ENCODE measurements around the gene IQCC. TPM values are rescaled to one million over a fixed set of nuclear protein-coding genes. Genes with fewer than 3 reads are reported as not detected.
A peak's percentile ranks its signal among the peaks of the same experiment; 100 is the strongest.

Gene IQCC
- total and polyA plus RNA-seq, 2 donors (not counting 1 experiment from before 2014, with no cell fraction given): 2.0 to 2.3 TPM

GRCh38 chr1:32220746-32221580 lies 15.5 kb downstream of the IQCC start:
- Histone ChIP-seq H3K36me3 (ENCODE audit: control insufficient read depth, insufficient read depth, low read length) (peaks cover 18% of the 10 kb centered on the region), H2AFZ (ENCODE audit: low read length) (no peak overlapping the region), H4K20me1 (ENCODE audit: control insufficient read depth, extremely low read depth, insufficient read depth, low read length) (no peaks in the 10 kb centered on the region), H3K9me3 (ENCODE audit: control insufficient read depth, insufficient read depth, low read depth, low read length) (no peaks in the 10 kb centered on the region), H3K79me2 (ENCODE audit: control insufficient read depth, insufficient read depth, low read length) (peaks cover 32% of the 10 kb centered on the region), H3K4me1 (ENCODE audit: control insufficient read depth, extremely low read depth, insufficient read depth, low read length) (peaks cover 20% of the 10 kb centered on the region), H3K27ac (ENCODE audit: insufficient read depth, low read length) (peak overlapping the region; percentile 100), H3K27me3 (ENCODE audit: control insufficient read depth, insufficient read depth, low read length) (no peaks in the 10 kb centered on the region), H3K4me2 (ENCODE audit: extremely low read depth, insufficient read depth, low read length) (peak overlapping the region; percentile 94), H3K4me3 (replicated peaks in 1 of 4; ENCODE audit: control extremely low read depth in 1 of 4, insufficient read depth in 1 of 4, low read depth in 3 of 4, low read length in 4 of 4) (peak overlapping the region; percentile 77 to 88 (median 82)), H3K9ac (ENCODE audit: insufficient read depth, low read length) (peak overlapping the region; percentile 98)
- no peak for DNase-seq (ENCODE audit: low read depth in 2 of 2)
- TF ChIP-seq EZH2 (IDR thresholded peaks at IDR 0.05; ENCODE audit: low read length, missing control alignments) (no peak), CTCF (conservative IDR thresholded peaks at IDR 0.05 in 1 of 2, IDR thresholded peaks at IDR 0.05 in 1 of 2; ENCODE audit: low read depth in 1 of 2, low read length in 2 of 2) (no peak)

- H3K9ac ChIP-seq (ENCODE audit: insufficient read depth, low read length): peak overlapping the region; percentile 98
- H3K27me3 ChIP-seq (ENCODE audit: control insufficient read depth, insufficient read depth, low read length): no peaks in the 10 kb centered on the region
- H4K20me1 ChIP-seq (ENCODE audit: control insufficient read depth, extremely low read depth, insufficient read depth, low read length): no peaks in the 10 kb centered on the region
- peak overlapping the region; percentile 100 for H3K27ac ChIP-seq (ENCODE audit: insufficient read depth, low read length)
- TF ChIP-seq CTCF (conservative IDR thresholded peaks at IDR 0.05 in 1 of 2, IDR thresholded peaks at IDR 0.05 in 1 of 2; ENCODE audit: low read depth in 1 of 2, low read length in 2 of 2): no peak
- no peak for TF ChIP-seq EZH2 (IDR thresholded peaks at IDR 0.05; ENCODE audit: low read length, missing control alignments)
- peak overlapping the region; percentile 77 to 88 (median 82) for H3K4me3 ChIP-seq (replicated peaks in 1 of 4; ENCODE audit: control extremely low read depth in 1 of 4, insufficient read depth in 1 of 4, low read depth in 3 of 4, low read length in 4 of 4)
- H3K9me3 ChIP-seq (ENCODE audit: control insufficient read depth, insufficient read depth, low read depth, low read length): no peaks in the 10 kb centered on the region
- DNase-seq (ENCODE audit: low read depth in 2 of 2): no peak
- H3K36me3 ChIP-seq (ENCODE audit: control insufficient read depth, insufficient read depth, low read length): peaks cover 16% of the 10 kb centered on the region
- peaks cover 33% of the 10 kb centered on the region for H3K79me2 ChIP-seq (ENCODE audit: control insufficient read depth, insufficient read depth, low read length)
- peak overlapping the region; percentile 2 for H2AFZ ChIP-seq (ENCODE audit: low read length)
- H3K4me1 ChIP-seq (ENCODE audit: control insufficient read depth, extremely low read depth, insufficient read depth, low read length): peaks cover 20% of the 10 kb centered on the region
- H3K4me2 ChIP-seq (ENCODE audit: extremely low read depth, insufficient read depth, low read length): peak overlapping the region; percentile 94
Observed at GRCh38 chr1:32221581-32221979, 16.1 kb downstream of the IQCC start.

- H4K20me1 ChIP-seq (ENCODE audit: control insufficient read depth, extremely low read depth, insufficient read depth, low read length): no peaks in the 10 kb centered on the region
- H3K27me3 ChIP-seq (ENCODE audit: control insufficient read depth, insufficient read depth, low read length): no peaks in the 10 kb centered on the region
- peaks cover 11% of the 10 kb centered on the region for H3K36me3 ChIP-seq (ENCODE audit: control insufficient read depth, insufficient read depth, low read length)
- peaks cover 33% of the 10 kb centered on the region for H3K79me2 ChIP-seq (ENCODE audit: control insufficient read depth, insufficient read depth, low read length)
- peaks cover 20% of the 10 kb centered on the region for H3K4me1 ChIP-seq (ENCODE audit: control insufficient read depth, extremely low read depth, insufficient read depth, low read length)
- TF ChIP-seq CTCF (conservative IDR thresholded peaks at IDR 0.05 in 1 of 2, IDR thresholded peaks at IDR 0.05 in 1 of 2; ENCODE audit: low read depth in 1 of 2, low read length in 2 of 2) (no peak), EZH2 (IDR thresholded peaks at IDR 0.05; ENCODE audit: low read length, missing control alignments) (no peak)
- DNase-seq (ENCODE audit: low read depth in 2 of 2): peak; percentile 91
- peak within 1 kb of the TSS; percentile 11 for H2AFZ ChIP-seq (ENCODE audit: low read length)
- H3K9me3 ChIP-seq (ENCODE audit: control insufficient read depth, insufficient read depth, low read depth, low read length): no peaks in the 10 kb centered on the region
- peak within 1 kb of the TSS; percentile 94 for H3K4me2 ChIP-seq (ENCODE audit: extremely low read depth, insufficient read depth, low read length)
- peak within 1 kb of the TSS; percentile 100 for H3K27ac ChIP-seq (ENCODE audit: insufficient read depth, low read length)
- peak within 1 kb of the TSS; percentile 77 to 88 (median 82) for H3K4me3 ChIP-seq (replicated peaks in 1 of 4; ENCODE audit: control extremely low read depth in 1 of 4, insufficient read depth in 1 of 4, low read depth in 3 of 4, low read length in 4 of 4)
- peak within 1 kb of the TSS; percentile 98 for H3K9ac ChIP-seq (ENCODE audit: insufficient read depth, low read length)
Observed at GRCh38 chr1:32221980-32222755, 16.7 kb downstream of the IQCC start, which contains the start of the genes EIF3I and TMEM234. Gene EIF3I, plus strand, starts transcription at chr1:32222407. Its CDS starts 35 bp downstream, at chr1:32222442. Gene TMEM234, minus strand, starts transcription at chr1:32222353. Its CDS starts 31 bp downstream, at chr1:32222322.

All from fibroblast of lung (primary cell).